OCI-LY1 (cell line): ENCODE data around the gene HIC2.
"Not testable (repeated sequence)": the region's sequence is repeated elsewhere in the genome, so short reads cannot be mapped to it uniquely, and the experiment has no call there.

Experiments used
- H2AFZ ChIP-seq: fragments of 200-600 bp; sonication (generic), shearing (Covaris generic); 2 replicates; pipeline ENCODE4 v1.6.0; 2014; ENCODE audit warnings: antibody characterized with exemption, mild to moderate bottlenecking, low read length
- H3F3A ChIP-seq: fragments of 200-600 bp; sonication (generic), shearing (Covaris generic); 2 replicates; pipeline ENCODE4 v1.6.0; 2014; ENCODE audit warnings: mild to moderate bottlenecking, antibody characterized with exemption, low read length, moderate library complexity; ENCODE audit not compliant: insufficient read depth
- H3K27ac ChIP-seq: fragments of 200-600 bp; sonication (generic); 2 replicates; pipeline ENCODE4 v1.5.1; 2014; ENCODE audit warnings: low read length, mixed run types, mild to moderate bottlenecking, low read depth; ENCODE audit not compliant: poor library complexity, severe bottlenecking
- H3K27me3 ChIP-seq: fragments of 200-600 bp; sonication (generic); 2 replicates; pipeline ENCODE4 v1.6.0; 2014; ENCODE audit warnings: antibody characterized with exemption, mild to moderate bottlenecking, low read length, moderate library complexity; ENCODE audit not compliant: insufficient read depth
- H3K36me3 ChIP-seq: fragments of 200-600 bp; sonication (generic); 2 replicates; pipeline ENCODE4 v1.6.1; 2014; ENCODE audit warnings: mild to moderate bottlenecking, antibody characterized with exemption, low read length, moderate library complexity, mixed read lengths; ENCODE audit not compliant: insufficient read depth
- H3K4me1 ChIP-seq: fragments of 200-600 bp; sonication (generic); 2 replicates; pipeline ENCODE4 v1.5.1; 2014; ENCODE audit warnings: mild to moderate bottlenecking, low read length, moderate library complexity; ENCODE audit not compliant: insufficient read depth, severe bottlenecking
- H3K4me2 ChIP-seq: fragments of 200-600 bp; sonication (generic), shearing (Covaris generic); 2 replicates; pipeline ENCODE4 v1.6.1; 2014; ENCODE audit warnings: low read length
- H3K4me3 ChIP-seq: fragments of 200-600 bp; sonication (generic); 2 replicates; pipeline ENCODE4 v1.5.1; 2014; ENCODE audit warnings: low read length, low read depth, mild to moderate bottlenecking, mixed read lengths; ENCODE audit not compliant: poor library complexity, severe bottlenecking
- H3K79me2 ChIP-seq: fragments of 200-600 bp; shearing (Covaris generic); 2 replicates; pipeline ENCODE4 v1.6.1; 2016; ENCODE audit warnings: mixed run types, low read length, mixed read lengths; ENCODE audit not compliant: insufficient read depth
- H3K9ac ChIP-seq: fragments of 200-600 bp; sonication (generic), shearing (Covaris generic); 2 replicates; pipeline ENCODE4 v1.6.1; 2014; ENCODE audit warnings: mild to moderate bottlenecking, low read length, mixed read lengths
- H3K9me2 ChIP-seq: fragments of 200-600 bp; sonication (generic), shearing (Covaris generic); 2 replicates; pipeline ENCODE4 v1.6.1; 2014; ENCODE audit warnings: low read depth, mild to moderate bottlenecking, low read length, mixed read lengths
- H3K9me3 ChIP-seq: fragments of 200-600 bp; shearing (Covaris generic); 2 replicates; pipeline ENCODE4 v1.6.1; 2014; ENCODE audit warnings: low read length, mixed read lengths
- H4K20me1 ChIP-seq: fragments of 200-600 bp; sonication (generic), shearing (Covaris generic); 2 replicates; pipeline ENCODE4 v1.6.0; 2016; ENCODE audit warnings: mild to moderate bottlenecking, low read length; ENCODE audit not compliant: insufficient read depth

Gene HIC2

DNA sequence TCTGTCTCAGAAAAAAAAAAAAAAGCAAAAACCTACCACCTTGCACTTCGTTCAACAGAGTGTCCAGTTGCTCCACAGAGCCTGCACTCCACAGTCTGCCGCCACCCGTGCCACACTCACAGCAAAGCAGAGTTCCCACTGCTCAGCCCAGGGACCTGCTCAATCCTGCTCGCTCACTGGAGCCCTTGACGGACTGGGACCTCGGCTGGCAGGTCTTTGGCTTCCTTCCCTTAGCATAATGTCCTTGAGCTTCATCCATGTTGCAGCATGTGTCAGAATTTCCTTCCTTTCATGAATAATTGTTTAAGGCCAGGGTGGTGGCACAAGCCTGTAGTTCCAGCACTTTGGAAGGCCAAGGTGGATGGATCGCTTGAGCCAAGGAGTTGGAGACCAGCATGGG lies 22.6 kb upstream of the HIC2 start:
- not testable (repeated sequence) for H3K79me2 ChIP-seq, H3K4me1 ChIP-seq, H3F3A ChIP-seq, H2AFZ ChIP-seq, H3K27ac ChIP-seq, H3K27me3 ChIP-seq, H3K36me3 ChIP-seq, H3K9me2 ChIP-seq, H3K4me2 ChIP-seq, H3K9ac ChIP-seq, H3K4me3 ChIP-seq, H4K20me1 ChIP-seq, H3K9me3 ChIP-seq

GRCh38 chr22:21401197-21401969 lies 15.8 kb upstream of the HIC2 start:
- H3K36me3 ChIP-seq, H3F3A ChIP-seq, H3K4me3 ChIP-seq, H3K4me2 ChIP-seq, H3K27me3 ChIP-seq, H3K9me2 ChIP-seq, H3K27ac ChIP-seq, H2AFZ ChIP-seq, H3K9me3 ChIP-seq, H4K20me1 ChIP-seq, H3K9ac ChIP-seq, H3K79me2 ChIP-seq, H3K4me1 ChIP-seq: not testable (repeated sequence)

- H2AFZ ChIP-seq, H3K27ac ChIP-seq, H3K79me2 ChIP-seq, H3K9me3 ChIP-seq, H3K4me3 ChIP-seq, H3K9ac ChIP-seq, H3K4me1 ChIP-seq, H3K36me3 ChIP-seq, H3K27me3 ChIP-seq, H3K9me2 ChIP-seq, H3F3A ChIP-seq, H4K20me1 ChIP-seq, H3K4me2 ChIP-seq: not testable (repeated sequence)
Observed at GRCh38 chr22:21402763-21403314, 14.3 kb upstream of the HIC2 start.

DNA sequence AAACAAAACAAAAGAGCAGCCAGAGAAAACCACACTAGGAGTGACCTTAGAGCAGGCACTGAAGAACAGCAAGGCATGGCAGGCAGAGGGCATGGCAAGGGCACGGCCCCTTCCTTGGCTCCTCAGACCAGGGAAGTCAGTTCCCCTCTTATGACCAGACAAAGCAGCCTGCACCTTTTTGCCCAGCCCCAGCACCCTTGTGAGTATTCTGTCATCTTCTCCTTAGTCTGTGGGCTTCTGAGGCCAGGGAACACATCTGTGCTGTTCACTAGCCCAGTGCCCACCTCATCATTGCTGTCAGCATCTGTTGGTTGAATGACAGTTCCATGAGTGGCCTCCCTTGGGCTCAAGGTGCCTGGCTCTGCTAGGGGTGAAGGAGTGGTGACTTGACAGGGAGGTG lies 10.0 kb upstream of the HIC2 start:
- not testable (repeated sequence) for H3K9me3 ChIP-seq, H3K4me3 ChIP-seq, H3K9me2 ChIP-seq, H3K27ac ChIP-seq, H4K20me1 ChIP-seq, H3K9ac ChIP-seq, H3K36me3 ChIP-seq, H2AFZ ChIP-seq, H3K27me3 ChIP-seq, H3K4me1 ChIP-seq, H3K4me2 ChIP-seq, H3F3A ChIP-seq, H3K79me2 ChIP-seq

GRCh38 chr22:21407792-21408191 lies 9.4 kb upstream of the HIC2 start:
- H3K27me3 ChIP-seq, H3K27ac ChIP-seq, H3F3A ChIP-seq, H4K20me1 ChIP-seq, H3K4me2 ChIP-seq, H3K4me1 ChIP-seq, H3K9me2 ChIP-seq, H2AFZ ChIP-seq, H3K9me3 ChIP-seq, H3K79me2 ChIP-seq, H3K9ac ChIP-seq, H3K4me3 ChIP-seq, H3K36me3 ChIP-seq: not testable (repeated sequence)

DNA sequence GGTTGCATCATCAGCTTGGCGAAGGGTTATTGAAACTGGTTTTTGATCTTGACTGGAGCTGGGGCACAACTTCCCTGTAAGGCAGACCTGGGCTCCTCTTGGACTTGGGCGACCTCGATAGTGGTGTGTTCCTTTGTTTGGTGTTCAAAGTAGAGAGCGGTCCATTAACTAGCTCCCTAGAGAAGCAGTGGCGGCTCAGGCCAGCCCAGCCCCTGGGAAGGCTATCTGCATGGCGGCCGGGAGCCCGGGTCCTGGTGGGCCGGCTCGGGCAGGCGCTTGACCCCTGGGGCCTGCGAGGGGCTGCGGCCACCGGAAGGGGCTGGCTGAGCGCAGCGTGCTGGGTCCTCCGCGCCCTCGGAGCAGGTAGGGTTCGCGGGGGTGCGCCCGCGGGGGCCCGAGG lies 796 bp upstream of the HIC2 start:
- not testable (repeated sequence) for H3K4me3 ChIP-seq, H2AFZ ChIP-seq, H3F3A ChIP-seq, H4K20me1 ChIP-seq, H3K4me1 ChIP-seq, H3K79me2 ChIP-seq, H3K9me2 ChIP-seq, H3K27me3 ChIP-seq, H3K9me3 ChIP-seq, H3K9ac ChIP-seq, H3K36me3 ChIP-seq, H3K4me2 ChIP-seq, H3K27ac ChIP-seq

- not testable (repeated sequence) for H3K27me3 ChIP-seq, H3K4me1 ChIP-seq, H2AFZ ChIP-seq, H3K9me2 ChIP-seq, H3F3A ChIP-seq, H3K79me2 ChIP-seq, H3K27ac ChIP-seq, H3K9me3 ChIP-seq, H4K20me1 ChIP-seq, H3K36me3 ChIP-seq
- Histone ChIP-seq H3K9ac (peak overlapping the region; percentile 55; the same call in 1 of the 2 replicates), H3K4me2 (peak overlapping the region; percentile 44; the same call in 1 of the 2 replicates), H3K4me3 (peak overlapping the region; percentile 57)
Observed at GRCh38 chr22:21417853-21418252, 682 bp downstream of the HIC2 start.
